HL-60 (cell line): ENCODE data around the gene PTGER2.

Source experiments
- CTCF ChIP-seq: IDR thresholded peaks from one replicate; pipeline ENCODE4 v1.5.1; 2011; ENCODE audit warnings: low read length, control low read depth, inconsistent platforms; ENCODE audit not compliant: insufficient read depth
- REST ChIP-seq: IDR thresholded peaks from 2 replicates; pipeline ENCODE4 v1.6.1; 2012; ENCODE audit warnings: low read depth; ENCODE audit not compliant: insufficient replicate concordance
- SPI1 ChIP-seq: IDR thresholded peaks from 2 replicates; pipeline ENCODE4 v1.6.1; 2012; ENCODE audit warnings: low read depth, mild to moderate bottlenecking, borderline replicate concordance

- TF ChIP-seq SPI1 (no peak), CTCF (no peak), REST (no peak)
Measured at GRCh38 chr14:52269982-52270381, 44.1 kb upstream of the PTGER2 start.
